HCT116 (cell line): ENCODE results near the gene CKMT2. TPM values are rescaled to one million over a fixed set of nuclear protein-coding genes. Genes with fewer than 3 reads are reported as not detected.

ENCODE experiments used
- ATAC-seq: fragments of 200-7000 bp; cut with Tn5 transposase; 2 replicates; pipeline ENCODE4 v1.9.1; 2020; ENCODE audit warnings: mild to moderate bottlenecking, moderate library complexity
- BruUV-seq: library from RNA; stranded (reverse); fragments of 400-500 nt; replicated peaks from 2 replicates; lab custom pipeline; 2021; lab: Mats Ljungman, UMichigan
- CTCF ChIA-PET: fragments of 300-600 bp; sonication (Branson Sonifier 250); formaldehyde crosslinking; loops from one replicate; lab custom pipeline; 2021; ENCODE audit warnings: antibody characterized with exemption; lab: Charles Lee
- POLR2A ChIA-PET: fragments of 300-600, 350-600 bp; sonication (Branson Sonifier 250); formaldehyde crosslinking; loops from one replicate; lab custom pipeline; 2021; ENCODE audit warnings: antibody characterized with exemption; lab: Charles Lee
- RAD21 ChIA-PET, 2 experiments: fragments of 300-600 bp; sonication (Branson Sonifier 250); formaldehyde crosslinking; loops; one replicate each; lab custom pipeline; 2023; ENCODE audit warnings: low total read pairs in 2 of 2; ENCODE audit not compliant: uncharacterized antibody in 2 of 2, unreplicated experiment in 2 of 2, low non-redundant PET in 1 of 2; lab: Charles Lee
- DNase-seq: peaks from one replicate; pipeline ENCODE4 v3.0.0-alpha.2; 2010; ENCODE audit warnings: low read depth, low spot score
- H2AFZ ChIP-seq: fragments of 200-600 bp; shearing (Covaris generic), sonication (generic); 2 replicates; pipeline ENCODE4 v1.6.1; 2017; ENCODE audit warnings: low read depth, mixed run types, mixed read lengths, antibody characterized with exemption, low read length; ENCODE audit not compliant: poor library complexity, severe bottlenecking
- H3K27ac ChIP-seq: 2 replicates; pipeline ENCODE4 v1.5.1; 2012; ENCODE audit warnings: low read depth, low read length
- H3K27me3 ChIP-seq: fragments of 200-600 bp; sonication (generic); 2 replicates; pipeline ENCODE4 v1.6.1; 2016; ENCODE audit warnings: mixed run types, low read length, mixed read lengths; ENCODE audit not compliant: insufficient read depth
- H3K36me3 ChIP-seq, 2 experiments: fragments of 200-500 bp in 1 of 2; fragments of 200-600 bp in 1 of 2; sonication (Bioruptor generic) in 1 of 2; sonication (generic) in 1 of 2; 2 replicates each; pipeline versions ENCODE4 v1.5.1 to v1.6.1; 2014 to 2016; ENCODE audit warnings: low read length in 2 of 2, inconsistent platforms in 1 of 2, mixed read lengths in 1 of 2, mixed run types in 1 of 2; ENCODE audit not compliant: insufficient read depth in 2 of 2, control insufficient read depth in 1 of 2
- H3K4me1 ChIP-seq, 2 experiments: fragments of 200-600 bp in 1 of 2; sonication (generic) in 1 of 2; 2 replicates each; pipeline versions ENCODE4 v1.5.1 to v1.6.1; 2012 to 2017; ENCODE audit warnings: low read length in 2 of 2, inconsistent platforms in 1 of 2, mild to moderate bottlenecking in 1 of 2, mixed read lengths in 1 of 2, mixed run types in 1 of 2, moderate library complexity in 1 of 2; ENCODE audit not compliant: insufficient read depth in 2 of 2, control insufficient read depth in 1 of 2
- H3K4me2 ChIP-seq: fragments of 200-600 bp; sonication (generic); 2 replicates; pipeline ENCODE4 v1.6.1; 2017; ENCODE audit warnings: mixed run types, low read length, mixed read lengths
- H3K4me3 ChIP-seq, 2 experiments: fragments of 200-600 bp in 1 of 2; sonication (generic) in 1 of 2; replicated peaks in 1 of 2; 2 replicates each; pipeline ENCODE4 v1.5.1; 2011 to 2016; ENCODE audit warnings: low read length in 2 of 2, control low read depth in 1 of 2, low read depth in 1 of 2, mild to moderate bottlenecking in 1 of 2, mixed read lengths in 1 of 2, mixed run types in 1 of 2
- H3K79me2 ChIP-seq: fragments of 200-600 bp; sonication (generic); 2 replicates; pipeline ENCODE4 v1.6.1; 2017; ENCODE audit warnings: mild to moderate bottlenecking, mixed run types, low read length, moderate library complexity, mixed read lengths; ENCODE audit not compliant: insufficient read depth
- H3K9ac ChIP-seq: fragments of 200-600 bp; sonication (generic); 2 replicates; pipeline ENCODE4 v1.6.1; 2016; ENCODE audit warnings: low read length, mixed read lengths
- H3K9me2 ChIP-seq: fragments of 200-600 bp; sonication (generic), shearing (Covaris generic); 2 replicates; pipeline ENCODE4 v1.6.1; 2017; ENCODE audit warnings: mixed run types, mild to moderate bottlenecking, moderate library complexity; ENCODE audit not compliant: insufficient read depth
- H3K9me3 ChIP-seq, 2 experiments: fragments of 200-500 bp in 1 of 2; fragments of 200-600 bp in 1 of 2; sonication (Bioruptor generic) in 1 of 2; sonication (generic) in 1 of 2; 2 replicates each; pipeline ENCODE4 v1.6.1; 2014 to 2017; ENCODE audit warnings: low read length in 2 of 2, mixed read lengths in 2 of 2, inconsistent platforms in 1 of 2, low read depth in 1 of 2, mild to moderate bottlenecking in 1 of 2, mixed run types in 1 of 2, moderate library complexity in 1 of 2; ENCODE audit not compliant: control insufficient read depth in 1 of 2, insufficient read depth in 1 of 2
- H4K20me1 ChIP-seq: fragments of 200-600 bp; sonication (generic), shearing (Covaris generic); 2 replicates; pipeline ENCODE4 v1.6.1; 2017; ENCODE audit warnings: mixed run types, mild to moderate bottlenecking, moderate library complexity; ENCODE audit not compliant: insufficient read depth
- ATF3 ChIP-seq: IDR thresholded peaks from 2 replicates; pipeline ENCODE4 v1.6.1; 2012
- CBX3 ChIP-seq: IDR thresholded peaks from 2 replicates; pipeline ENCODE4 v1.6.1; 2012; ENCODE audit warnings: low read depth
- CEBPB ChIP-seq: IDR thresholded peaks from 2 replicates; pipeline ENCODE4 v1.6.1; 2012; ENCODE audit warnings: low read depth
- CTCF ChIP-seq, 3 experiments: fragments of 200-600 bp in 1 of 3; sonication (generic) in 1 of 3; IDR thresholded peaks in 2 of 3; conservative IDR thresholded peaks in 1 of 3; 2 replicates each; pipeline ENCODE4 v1.5.1; 2012 to 2017; ENCODE audit warnings: low read depth in 2 of 3, low read length in 2 of 3, antibody characterized with exemption in 1 of 3, borderline replicate concordance in 1 of 3, control low read depth in 1 of 3, mild to moderate bottlenecking in 1 of 3, mixed read lengths in 1 of 3, mixed run types in 1 of 3, moderate library complexity in 1 of 3; ENCODE audit not compliant: insufficient read depth in 1 of 3
- ELF1 ChIP-seq: IDR thresholded peaks from 2 replicates; pipeline ENCODE4 v1.6.1; 2012; ENCODE audit warnings: low read depth, borderline replicate concordance
- EZH2 ChIP-seq: fragments of 200-600 bp; sonication (generic); IDR thresholded peaks from 2 replicates; pipeline ENCODE4 v1.6.1; 2017; ENCODE audit warnings: antibody characterized with exemption, mixed run types
- FOSL1 ChIP-seq: IDR thresholded peaks from 2 replicates; pipeline ENCODE4 v1.6.1; 2012; ENCODE audit warnings: low read depth
- POLR2A ChIP-seq: IDR thresholded peaks from 2 replicates; pipeline ENCODE4 v1.7.0; 2011; ENCODE audit warnings: borderline replicate concordance; ENCODE audit not compliant: insufficient read depth, insufficient read length; ENCODE audit errors: extremely low read depth
- POLR2AphosphoS5 ChIP-seq: IDR thresholded peaks from 2 replicates; pipeline ENCODE4 v1.6.1; 2011; ENCODE audit warnings: mild to moderate bottlenecking, low read depth, low read length, moderate library complexity
- RAD21 ChIP-seq: IDR thresholded peaks from 2 replicates; pipeline ENCODE4 v1.6.1; 2012; ENCODE audit warnings: low read depth, mild to moderate bottlenecking
- SIN3A ChIP-seq: IDR thresholded peaks from 2 replicates; pipeline ENCODE4 v1.6.1; 2012; ENCODE audit warnings: low read depth
- SP1 ChIP-seq: IDR thresholded peaks from 2 replicates; pipeline ENCODE4 v1.6.1; 2012; ENCODE audit warnings: low read depth
- SRF ChIP-seq: IDR thresholded peaks from 2 replicates; pipeline ENCODE4 v1.6.1; 2012; ENCODE audit warnings: low read depth
- TCF7L2 ChIP-seq: IDR thresholded peaks from 2 replicates; pipeline ENCODE4 v1.7.0; 2011; ENCODE audit warnings: borderline replicate concordance, inconsistent platforms; ENCODE audit not compliant: insufficient read depth, insufficient read length; ENCODE audit errors: extremely low read depth
- YY1 ChIP-seq: IDR thresholded peaks from 2 replicates; pipeline ENCODE4 v1.6.1; 2011; ENCODE audit warnings: low read length, low read depth, moderate library complexity, mild to moderate bottlenecking; ENCODE audit not compliant: insufficient replicate concordance; ENCODE audit errors: extremely low read depth
- ZNF274 ChIP-seq: fragments of 200-500 bp; sonication (Bioruptor generic); IDR thresholded peaks from 2 replicates; pipeline ENCODE4 v1.6.1; 2014; ENCODE audit warnings: mild to moderate bottlenecking, low read depth, low read length, inconsistent platforms
- intact Hi-C: fragments of 100-400 bp; cut with micrococcal nuclease; formaldehyde crosslinking; loops from 2 replicates; pipeline ENCODE4 v1.10.0; 2022
- total RNA-seq: library from RNA; stranded (reverse); gene quantifications from one replicate; pipeline ENCODE4 v1.2.1, GENCODE V29; 2021; ENCODE audit not compliant: unreplicated experiment
- TF ChIP-seq, protein P1 (sequence below): IDR thresholded peaks from 2 replicates; pipeline ENCODE4 v1.6.1; 2012; ENCODE audit warnings: low read depth
- TF ChIP-seq, protein P2 (sequence below): IDR thresholded peaks from 2 replicates; pipeline ENCODE4 v1.6.1; 2011; ENCODE audit warnings: mild to moderate bottlenecking, low read length, moderate library complexity; ENCODE audit not compliant: insufficient replicate concordance; ENCODE audit errors: extremely low read depth

The CKMT2 gene
- total RNA-seq, 1 experiment from 2014 or later = not detected

- Histone ChIP-seq H4K20me1 (no peaks in the 10 kb centered on the region), H3K4me3 (no peak overlapping the region), H2AFZ (no peak overlapping the region), H3K27ac (no peak overlapping the region), H3K36me3 (no peaks in the 10 kb centered on the region), H3K9me3 (no peaks in the 10 kb centered on the region), H3K27me3 (no peaks in the 10 kb centered on the region), H3K9me2 (no peaks in the 10 kb centered on the region), H3K4me2 (no peak overlapping the region), H3K79me2 (no peaks in the 10 kb centered on the region), H3K9ac (no peak overlapping the region), H3K4me1 (peaks cover 7 to 19% of the 10 kb centered on the region in 2 experiments)
- no TSS peak for BruUV-seq
- POLR2A ChIA-PET = no interaction called here
- intact Hi-C loops = no loop called here
- CTCF ChIA-PET = no interaction called here
- ATAC-seq = no peak
- RAD21 ChIA-PET = no interaction called here
- TF ChIP-seq, protein P1, sequence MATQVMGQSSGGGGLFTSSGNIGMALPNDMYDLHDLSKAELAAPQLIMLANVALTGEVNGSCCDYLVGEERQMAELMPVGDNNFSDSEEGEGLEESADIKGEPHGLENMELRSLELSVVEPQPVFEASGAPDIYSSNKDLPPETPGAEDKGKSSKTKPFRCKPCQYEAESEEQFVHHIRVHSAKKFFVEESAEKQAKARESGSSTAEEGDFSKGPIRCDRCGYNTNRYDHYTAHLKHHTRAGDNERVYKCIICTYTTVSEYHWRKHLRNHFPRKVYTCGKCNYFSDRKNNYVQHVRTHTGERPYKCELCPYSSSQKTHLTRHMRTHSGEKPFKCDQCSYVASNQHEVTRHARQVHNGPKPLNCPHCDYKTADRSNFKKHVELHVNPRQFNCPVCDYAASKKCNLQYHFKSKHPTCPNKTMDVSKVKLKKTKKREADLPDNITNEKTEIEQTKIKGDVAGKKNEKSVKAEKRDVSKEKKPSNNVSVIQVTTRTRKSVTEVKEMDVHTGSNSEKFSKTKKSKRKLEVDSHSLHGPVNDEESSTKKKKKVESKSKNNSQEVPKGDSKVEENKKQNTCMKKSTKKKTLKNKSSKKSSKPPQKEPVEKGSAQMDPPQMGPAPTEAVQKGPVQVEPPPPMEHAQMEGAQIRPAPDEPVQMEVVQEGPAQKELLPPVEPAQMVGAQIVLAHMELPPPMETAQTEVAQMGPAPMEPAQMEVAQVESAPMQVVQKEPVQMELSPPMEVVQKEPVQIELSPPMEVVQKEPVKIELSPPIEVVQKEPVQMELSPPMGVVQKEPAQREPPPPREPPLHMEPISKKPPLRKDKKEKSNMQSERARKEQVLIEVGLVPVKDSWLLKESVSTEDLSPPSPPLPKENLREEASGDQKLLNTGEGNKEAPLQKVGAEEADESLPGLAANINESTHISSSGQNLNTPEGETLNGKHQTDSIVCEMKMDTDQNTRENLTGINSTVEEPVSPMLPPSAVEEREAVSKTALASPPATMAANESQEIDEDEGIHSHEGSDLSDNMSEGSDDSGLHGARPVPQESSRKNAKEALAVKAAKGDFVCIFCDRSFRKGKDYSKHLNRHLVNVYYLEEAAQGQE = no peak
- TF ChIP-seq RAD21 (no peak), POLR2A (no peak), EZH2 (no peak), POLR2AphosphoS5 (no peak), FOSL1 (no peak), CEBPB (no peak), CBX3 (no peak), SP1 (no peak), ELF1 (no peak), TCF7L2 (no peak), CTCF (IDR thresholded peaks at IDR 0.05 in 2 of 3, conservative IDR thresholded peaks at IDR 0.05 in 1 of 3; ENCODE audit: borderline replicate concordance in 1 of 3, insufficient read depth in 1 of 3, low read depth in 2 of 3, low read length in 2 of 3) (no peak), SRF (no peak), SIN3A (no peak), ATF3 (no peak), ZNF274 (no peak), YY1 (no peak)
- TF ChIP-seq, protein P2, sequence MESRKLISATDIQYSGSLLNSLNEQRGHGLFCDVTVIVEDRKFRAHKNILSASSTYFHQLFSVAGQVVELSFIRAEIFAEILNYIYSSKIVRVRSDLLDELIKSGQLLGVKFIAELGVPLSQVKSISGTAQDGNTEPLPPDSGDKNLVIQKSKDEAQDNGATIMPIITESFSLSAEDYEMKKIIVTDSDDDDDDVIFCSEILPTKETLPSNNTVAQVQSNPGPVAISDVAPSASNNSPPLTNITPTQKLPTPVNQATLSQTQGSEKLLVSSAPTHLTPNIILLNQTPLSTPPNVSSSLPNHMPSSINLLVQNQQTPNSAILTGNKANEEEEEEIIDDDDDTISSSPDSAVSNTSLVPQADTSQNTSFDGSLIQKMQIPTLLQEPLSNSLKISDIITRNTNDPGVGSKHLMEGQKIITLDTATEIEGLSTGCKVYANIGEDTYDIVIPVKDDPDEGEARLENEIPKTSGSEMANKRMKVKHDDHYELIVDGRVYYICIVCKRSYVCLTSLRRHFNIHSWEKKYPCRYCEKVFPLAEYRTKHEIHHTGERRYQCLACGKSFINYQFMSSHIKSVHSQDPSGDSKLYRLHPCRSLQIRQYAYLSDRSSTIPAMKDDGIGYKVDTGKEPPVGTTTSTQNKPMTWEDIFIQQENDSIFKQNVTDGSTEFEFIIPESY = no peak
- DNase-seq = no peak
Measured at GRCh38 chr5:81241961-81242648, 9.0 kb downstream of the CKMT2 start.
